Prostate gland (tissue), 2 donors: Measurements from ENCODE around the gene PRCP.

ENCODE experiments used
- POLR2A ChIP-seq: fragments of 450-650 bp; IDR thresholded peaks from one replicate; pipeline ENCODE4 v1.6.1; 2016; ENCODE audit warnings: antibody characterized with exemption, mild to moderate bottlenecking
- POLR2AphosphoS5 ChIP-seq: sonication (generic); formaldehyde crosslinking; IDR thresholded peaks from one replicate; pipeline ENCODE4 v1.6.1; 2017; ENCODE audit warnings: antibody characterized with exemption
- TF ChIP-seq, protein P1 (sequence below), 4 experiments: fragments of 200-600 bp in 2 of 4; fragments of 450-650 bp in 2 of 4; sonication (generic) in 2 of 4; IDR thresholded peaks; 1 replicate in 3 of 4; 2 replicates in 1 of 4; pipeline ENCODE4 v1.5.1; 2016 to 2019; ENCODE audit warnings: antibody characterized with exemption in 4 of 4, mild to moderate bottlenecking in 2 of 4, moderate library complexity in 2 of 4

DNA sequence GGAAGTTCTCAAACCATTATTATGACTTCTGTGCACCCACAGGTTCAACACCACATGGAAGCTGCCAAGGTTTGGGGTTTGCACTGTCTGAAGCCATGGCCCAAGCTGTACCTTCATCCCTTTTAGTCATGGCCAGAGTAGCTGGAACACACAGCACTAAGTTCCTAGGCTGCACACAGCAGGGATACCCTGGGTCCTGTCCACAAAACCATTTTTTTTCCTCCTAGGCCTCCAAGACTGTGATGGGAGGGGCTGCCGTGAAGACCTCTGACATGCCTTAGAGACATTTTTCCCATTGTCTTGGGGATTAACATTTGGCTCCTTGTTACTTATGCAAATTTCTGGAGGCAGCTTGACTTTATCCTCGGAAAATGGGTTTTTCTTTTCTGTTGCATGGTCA is 44.0 kb upstream of the PRCP start:
- TF ChIP-seq, protein P1, sequence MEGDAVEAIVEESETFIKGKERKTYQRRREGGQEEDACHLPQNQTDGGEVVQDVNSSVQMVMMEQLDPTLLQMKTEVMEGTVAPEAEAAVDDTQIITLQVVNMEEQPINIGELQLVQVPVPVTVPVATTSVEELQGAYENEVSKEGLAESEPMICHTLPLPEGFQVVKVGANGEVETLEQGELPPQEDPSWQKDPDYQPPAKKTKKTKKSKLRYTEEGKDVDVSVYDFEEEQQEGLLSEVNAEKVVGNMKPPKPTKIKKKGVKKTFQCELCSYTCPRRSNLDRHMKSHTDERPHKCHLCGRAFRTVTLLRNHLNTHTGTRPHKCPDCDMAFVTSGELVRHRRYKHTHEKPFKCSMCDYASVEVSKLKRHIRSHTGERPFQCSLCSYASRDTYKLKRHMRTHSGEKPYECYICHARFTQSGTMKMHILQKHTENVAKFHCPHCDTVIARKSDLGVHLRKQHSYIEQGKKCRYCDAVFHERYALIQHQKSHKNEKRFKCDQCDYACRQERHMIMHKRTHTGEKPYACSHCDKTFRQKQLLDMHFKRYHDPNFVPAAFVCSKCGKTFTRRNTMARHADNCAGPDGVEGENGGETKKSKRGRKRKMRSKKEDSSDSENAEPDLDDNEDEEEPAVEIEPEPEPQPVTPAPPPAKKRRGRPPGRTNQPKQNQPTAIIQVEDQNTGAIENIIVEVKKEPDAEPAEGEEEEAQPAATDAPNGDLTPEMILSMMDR (IDR thresholded peaks at IDR 0.05), result no peak
- no peak for TF ChIP-seq POLR2A
- TF ChIP-seq POLR2AphosphoS5, result no peak
